Stomach (tissue), 4 donors: ENCODE data around the gene SP3.

Experiments
- CTCF ChIP-seq, 7 experiments: fragments of 450-650 bp in 4 of 7; fragments of 200-600 bp in 3 of 7; sonication (generic) in 3 of 7; IDR thresholded peaks; one replicate each; pipeline ENCODE4 v1.5.1; 2016 to 2019; ENCODE audit warnings: antibody characterized with exemption in 7 of 7, control low read depth in 2 of 7, mild to moderate bottlenecking in 1 of 7
- EP300 ChIP-seq: sonication (generic); formaldehyde crosslinking; IDR thresholded peaks from one replicate; pipeline ENCODE4 v1.6.1; 2017; ENCODE audit warnings: antibody characterized with exemption
- POLR2A ChIP-seq, 4 donors: fragments of 450-650 bp; IDR thresholded peaks; one replicate each; pipeline ENCODE4 v1.6.1; 2016; ENCODE audit warnings: antibody characterized with exemption in 4 of 4, control low read depth in 2 of 4, mild to moderate bottlenecking in 1 of 4, moderate library complexity in 1 of 4
- POLR2AphosphoS5 ChIP-seq, 3 donors: sonication (generic); formaldehyde crosslinking; IDR thresholded peaks; one replicate each; pipeline ENCODE4 v1.6.1; 2016; ENCODE audit warnings: antibody characterized with exemption in 3 of 3

GRCh38 chr2:173869244-173870229, 95.6 kb downstream of the SP3 start:
- TF ChIP-seq CTCF (IDR thresholded peaks at IDR 0.05) (no peak), POLR2A (IDR thresholded peaks at IDR 0.05) (no peak), EP300 (no peak), POLR2AphosphoS5 (IDR thresholded peaks at IDR 0.05) (no peak)
